DLD1 (cell line): ENCODE results near the gene ZFR2.
"Not testable (repeated sequence)": the region's sequence is repeated elsewhere in the genome, so short reads cannot be mapped to it uniquely, and the experiment has no call there.

Source experiments
- in situ Hi-C: cut with HindIII; loops from 2 replicates; pipeline ENCODE4 v1.10.0; 2017; ENCODE audit warnings: low sequenced_read_pairs

The ZFR2 gene

GRCh38 chr19:3868770-3869456 lies at the start of gene ZFR2:
Gene ZFR2 (minus strand): TSS chr19:3869038. CDS start chr19:3869017, 21 bp downstream.
- in situ Hi-C loops: no loop called here

- in situ Hi-C loops: no loop called here
These were observed 47.2 kb upstream of the ZFR2 start for GRCh38 chr19:3916033-3916432.

GRCh38 chr19:3914199-3914598 lies 45.4 kb upstream of the ZFR2 start:
- in situ Hi-C loops: no loop called here

- in situ Hi-C loops: no loop called here
These were observed 41.3 kb upstream of the ZFR2 start for GRCh38 chr19:3910105-3910504.

GRCh38 chr19:3908266-3909054 lies 39.6 kb upstream of the ZFR2 start:
- in situ Hi-C loops: no loop called here

GRCh38 chr19:3907626-3908265 lies 38.9 kb upstream of the ZFR2 start:
- in situ Hi-C loops: no loop called here

GRCh38 chr19:3904233-3904632 lies 35.4 kb upstream of the ZFR2 start:
- in situ Hi-C loops: no loop called here

- in situ Hi-C loops: no loop called here
These were observed 33.6 kb upstream of the ZFR2 start for GRCh38 chr19:3902317-3902973.

- in situ Hi-C loops: no loop called here
These were observed 30.9 kb upstream of the ZFR2 start for GRCh38 chr19:3899531-3900294.

GRCh38 chr19:3898426-3898825 lies 29.6 kb upstream of the ZFR2 start:
- in situ Hi-C loops: no loop called here

GRCh38 chr19:3897936-3898335 lies 29.1 kb upstream of the ZFR2 start:
- in situ Hi-C loops: no loop called here

GRCh38 chr19:3895788-3896187 lies 26.9 kb upstream of the ZFR2 start:
- in situ Hi-C loops: no loop called here

GRCh38 chr19:3894959-3895358 lies 26.1 kb upstream of the ZFR2 start:
- in situ Hi-C loops: not testable (repeated sequence)

GRCh38 chr19:3893509-3894179 lies 24.8 kb upstream of the ZFR2 start:
- in situ Hi-C loops: no loop called here

GRCh38 chr19:3890591-3890990 lies 21.8 kb upstream of the ZFR2 start:
- in situ Hi-C loops: no loop called here

GRCh38 chr19:3882041-3882384 lies 13.2 kb upstream of the ZFR2 start:
- in situ Hi-C loops: no loop called here

GRCh38 chr19:3881272-3882040 lies 12.6 kb upstream of the ZFR2 start:
- in situ Hi-C loops: no loop called here

GRCh38 chr19:3880471-3881271 lies 11.8 kb upstream of the ZFR2 start, which contains the start of gene ATCAY:
Gene ATCAY (plus strand): TSS chr19:3880685. CDS start chr19:3885768, 5,083 bp downstream.
- in situ Hi-C loops: no loop called here
